ENCODE results near the gene NQO1. TPM values are rescaled to one million over a fixed set of nuclear protein-coding genes. Genes with fewer than 3 reads are reported as not detected.

The NQO1 gene
- total RNA-seq, 1 donor from 2014 or later: 112 TPM

GRCh38 chr16:69699915-69700314 lies 26.4 kb downstream of the NQO1 start:
- Mint-ChIP-seq H3K27me3 (no peaks in the 10 kb centered on the region), H3K9me3 (no peaks in the 10 kb centered on the region), H3K27ac (no peak overlapping the region), H3K36me3 (peaks cover 15% of the 10 kb centered on the region), H3K4me1 (ENCODE audit: unreplicated experiment) (peaks cover 4% of the 10 kb centered on the region), H3K4me3 (no peak overlapping the region)
- no peak for DNase-seq (ENCODE audit: extremely low spot score, unreplicated experiment)
- no peak for TF ChIP-seq CTCF (conservative IDR thresholded peaks at IDR 0.05)

GRCh38 chr16:69698404-69698803 lies 28.0 kb downstream of the NQO1 start:
- Mint-ChIP-seq H3K36me3 (peaks cover 21% of the 10 kb centered on the region), H3K4me1 (ENCODE audit: unreplicated experiment) (peaks cover 4% of the 10 kb centered on the region), H3K27me3 (no peaks in the 10 kb centered on the region), H3K27ac (no peak overlapping the region), H3K4me3 (no peak overlapping the region), H3K9me3 (no peaks in the 10 kb centered on the region)
- no peak for TF ChIP-seq CTCF (conservative IDR thresholded peaks at IDR 0.05)
- no peak for DNase-seq (ENCODE audit: extremely low spot score, unreplicated experiment)

GRCh38 chr16:69693916-69694315 lies 32.4 kb downstream of the NQO1 start:
- Mint-ChIP-seq H3K4me3 (no peak overlapping the region), H3K36me3 (peaks cover 28% of the 10 kb centered on the region), H3K27me3 (no peaks in the 10 kb centered on the region), H3K9me3 (no peaks in the 10 kb centered on the region), H3K27ac (no peak overlapping the region), H3K4me1 (ENCODE audit: unreplicated experiment) (no peaks in the 10 kb centered on the region)
- no peak for TF ChIP-seq CTCF (conservative IDR thresholded peaks at IDR 0.05)
- DNase-seq (ENCODE audit: extremely low spot score, unreplicated experiment): no peak

GRCh38 chr16:69691980-69692911 lies 34.1 kb downstream of the NQO1 start:
- DNase-seq (ENCODE audit: extremely low spot score, unreplicated experiment): no peak
- no peak for TF ChIP-seq CTCF (conservative IDR thresholded peaks at IDR 0.05)
- Mint-ChIP-seq H3K27me3 (no peaks in the 10 kb centered on the region), H3K4me1 (ENCODE audit: unreplicated experiment) (no peaks in the 10 kb centered on the region), H3K4me3 (no peak overlapping the region), H3K36me3 (peaks cover 28% of the 10 kb centered on the region), H3K9me3 (no peaks in the 10 kb centered on the region), H3K27ac (no peak overlapping the region)

GRCh38 chr16:69688589-69688988 lies 37.8 kb downstream of the NQO1 start:
- no peak for DNase-seq (ENCODE audit: extremely low spot score, unreplicated experiment)
- H3K27ac Mint-ChIP-seq: no peak overlapping the region
- TF ChIP-seq CTCF (conservative IDR thresholded peaks at IDR 0.05): no peak
- H3K36me3 Mint-ChIP-seq: peaks cover 19% of the 10 kb centered on the region
- no peaks in the 10 kb centered on the region for H3K27me3 Mint-ChIP-seq
- no peaks in the 10 kb centered on the region for H3K4me1 Mint-ChIP-seq (ENCODE audit: unreplicated experiment)
- no peak overlapping the region for H3K4me3 Mint-ChIP-seq
- no peaks in the 10 kb centered on the region for H3K9me3 Mint-ChIP-seq
